HG03442 (cell line): Measurements from ENCODE around the gene PAK4.
"Not testable (repeated sequence)": the region's sequence is repeated elsewhere in the genome, so short reads cannot be mapped to it uniquely, and the experiment has no call there.

Experiments used
- ATAC-seq: cut with Tn5 transposase; IDR thresholded peaks from one replicate; pipeline ENCODE4 v1.9.1; 2021; ENCODE audit warnings: mild to moderate bottlenecking, moderate library complexity; ENCODE audit not compliant: unreplicated experiment

Gene PAK4

GRCh38 chr19:39200066-39200802, 74.6 kb downstream of the PAK4 start:
- ATAC-seq, result no peak

- no peak for ATAC-seq
Measured at GRCh38 chr19:39200803-39201115, 75.2 kb downstream of the PAK4 start.

GRCh38 chr19:39202998-39203355, 77.4 kb downstream of the PAK4 start:
- no peak for ATAC-seq

GRCh38 chr19:39203372-39204341, 78.1 kb downstream of the PAK4 start, which contains the start of gene SYCN:
TSS of gene SYCN (minus strand) at chr19:39204263. CDS start at chr19:39204254, 9 bp downstream.
- no peak for ATAC-seq

- no peak for ATAC-seq
Measured at GRCh38 chr19:39205449-39205764, 79.8 kb downstream of the PAK4 start.

- ATAC-seq, result no peak
Measured at GRCh38 chr19:39206122-39206521, 80.5 kb downstream of the PAK4 start.

- no peak for ATAC-seq
Measured at GRCh38 chr19:39207293-39207836, 81.8 kb downstream of the PAK4 start.

- no peak for ATAC-seq
Measured at GRCh38 chr19:39208175-39208795, 82.7 kb downstream of the PAK4 start.

- ATAC-seq, result no peak
Measured at GRCh38 chr19:39209196-39209595, 83.6 kb downstream of the PAK4 start.

GRCh38 chr19:39211731-39212374, 86.3 kb downstream of the PAK4 start:
- ATAC-seq, result no peak

GRCh38 chr19:39212375-39212742, 86.8 kb downstream of the PAK4 start:
- ATAC-seq, result no peak

GRCh38 chr19:39215323-39215722, 89.7 kb downstream of the PAK4 start:
- not testable (repeated sequence) for ATAC-seq

- no peak for ATAC-seq
Measured at GRCh38 chr19:39217094-39217493, 91.5 kb downstream of the PAK4 start.

GRCh38 chr19:39218230-39219007, 92.8 kb downstream of the PAK4 start:
- ATAC-seq, result no peak

GRCh38 chr19:39219108-39219507, 93.5 kb downstream of the PAK4 start:
- ATAC-seq, result not testable (repeated sequence)

- no peak for ATAC-seq
Measured at GRCh38 chr19:39223703-39224279, 98.2 kb downstream of the PAK4 start.

- ATAC-seq, result no peak
Measured at GRCh38 chr19:39224910-39225309, 99.3 kb downstream of the PAK4 start.
